Measurements from ENCODE around the gene MYO19.
A peak's percentile ranks its signal among the peaks of the same experiment; 100 is the strongest.

DNA sequence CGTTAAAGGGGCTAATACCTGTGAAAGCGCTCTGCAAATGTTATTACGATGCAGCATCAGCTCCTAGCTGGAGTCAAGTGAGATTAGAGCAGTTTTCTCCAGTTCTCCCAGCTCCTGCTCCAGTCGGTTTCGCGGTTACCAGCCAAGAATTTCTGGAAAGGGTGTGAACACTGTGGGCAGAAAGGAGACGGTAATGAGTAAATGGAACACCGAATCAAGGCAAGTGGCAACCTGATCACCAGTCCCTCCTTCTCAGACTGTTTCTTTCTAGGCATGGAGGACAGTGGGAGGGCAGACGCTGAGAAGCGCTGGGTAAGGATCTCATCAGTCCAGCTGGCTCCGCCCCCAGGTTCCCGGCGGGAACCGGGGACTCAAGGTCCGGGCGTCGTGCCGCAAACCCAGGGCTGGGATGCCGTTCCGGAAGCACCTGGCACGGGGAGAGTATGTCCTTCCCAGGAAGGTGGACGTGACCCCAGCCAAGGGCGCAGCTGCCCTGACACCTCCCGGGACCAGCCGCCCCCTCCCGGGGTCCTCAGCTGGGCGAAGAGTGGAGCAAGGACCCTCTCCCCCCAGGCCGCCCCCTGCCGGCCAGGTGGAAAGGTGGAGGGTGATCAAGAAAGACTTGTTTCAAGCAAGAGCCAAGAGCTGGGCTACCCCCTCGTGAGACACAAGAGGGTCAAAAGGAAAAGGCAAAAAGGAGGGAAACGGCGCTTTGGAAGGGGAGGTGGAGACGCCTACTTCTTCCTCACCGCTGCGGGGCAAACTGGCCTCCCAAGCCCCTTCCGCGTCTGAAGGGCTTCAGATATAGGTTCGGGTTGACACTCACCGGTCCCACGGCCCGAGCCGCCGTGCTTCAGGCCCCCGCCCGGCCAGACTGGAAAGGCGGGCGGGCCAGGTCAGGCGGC, 481 bp downstream of the MYO19 start:
- TF ChIP-seq SMC3 (IDR thresholded peaks at IDR 0.05; ENCODE audit: low read depth, low read length) (no peak), RFX5 (IDR thresholded peaks at IDR 0.05; ENCODE audit: low read depth, low read length) (no peak), POLR2A (IDR thresholded peaks at IDR 0.05; ENCODE audit: low read depth, low read length) (no peak), FOS (IDR thresholded peaks at IDR 0.05; ENCODE audit: low read depth, low read length) (no peak)
- TF ChIP-seq, protein P1, sequence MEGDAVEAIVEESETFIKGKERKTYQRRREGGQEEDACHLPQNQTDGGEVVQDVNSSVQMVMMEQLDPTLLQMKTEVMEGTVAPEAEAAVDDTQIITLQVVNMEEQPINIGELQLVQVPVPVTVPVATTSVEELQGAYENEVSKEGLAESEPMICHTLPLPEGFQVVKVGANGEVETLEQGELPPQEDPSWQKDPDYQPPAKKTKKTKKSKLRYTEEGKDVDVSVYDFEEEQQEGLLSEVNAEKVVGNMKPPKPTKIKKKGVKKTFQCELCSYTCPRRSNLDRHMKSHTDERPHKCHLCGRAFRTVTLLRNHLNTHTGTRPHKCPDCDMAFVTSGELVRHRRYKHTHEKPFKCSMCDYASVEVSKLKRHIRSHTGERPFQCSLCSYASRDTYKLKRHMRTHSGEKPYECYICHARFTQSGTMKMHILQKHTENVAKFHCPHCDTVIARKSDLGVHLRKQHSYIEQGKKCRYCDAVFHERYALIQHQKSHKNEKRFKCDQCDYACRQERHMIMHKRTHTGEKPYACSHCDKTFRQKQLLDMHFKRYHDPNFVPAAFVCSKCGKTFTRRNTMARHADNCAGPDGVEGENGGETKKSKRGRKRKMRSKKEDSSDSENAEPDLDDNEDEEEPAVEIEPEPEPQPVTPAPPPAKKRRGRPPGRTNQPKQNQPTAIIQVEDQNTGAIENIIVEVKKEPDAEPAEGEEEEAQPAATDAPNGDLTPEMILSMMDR (conservative IDR thresholded peaks at IDR 0.05; ENCODE audit: low read depth, low read length) = peak; percentile 31; the same call in 1 of the 2 replicates

Data from IMR-90 (cell line).